C4-2B (cell line): Measurements from ENCODE around the gene ZNF366.

ENCODE experiments used
- CTCF ChIP-seq: fragments of 450-650 bp; conservative IDR thresholded peaks from 2 replicates; pipeline ENCODE4 v1.5.1; 2017; ENCODE audit warnings: mild to moderate bottlenecking
- ZFX ChIP-seq: fragments of 450-650 bp; IDR thresholded peaks from 2 replicates; pipeline ENCODE4 v1.6.1; 2017

DNA sequence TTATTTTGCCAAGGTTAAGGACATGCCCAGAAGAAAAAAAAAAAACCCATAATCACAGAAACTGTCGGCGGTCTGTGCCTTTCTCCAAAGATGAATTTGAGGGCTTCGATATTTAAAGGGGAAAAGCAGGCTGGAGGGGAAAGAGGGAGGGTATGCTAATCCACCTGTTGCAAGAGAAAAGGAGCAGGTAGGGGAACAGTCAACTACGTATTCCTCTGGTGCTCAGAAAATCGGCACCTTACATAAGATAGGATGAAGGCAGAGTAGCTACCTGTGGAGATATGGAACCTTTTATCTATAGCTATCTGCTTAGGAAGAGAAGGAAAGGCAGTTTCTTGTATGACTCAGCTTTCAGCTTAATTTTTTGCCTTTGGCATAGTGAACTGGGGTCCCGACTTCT is 109.4 kb downstream of the ZNF366 start:
- TF ChIP-seq CTCF (no peak), ZFX (no peak)
